ENCODE data around the gene TNNT3.

TNNT3 gene

DNA sequence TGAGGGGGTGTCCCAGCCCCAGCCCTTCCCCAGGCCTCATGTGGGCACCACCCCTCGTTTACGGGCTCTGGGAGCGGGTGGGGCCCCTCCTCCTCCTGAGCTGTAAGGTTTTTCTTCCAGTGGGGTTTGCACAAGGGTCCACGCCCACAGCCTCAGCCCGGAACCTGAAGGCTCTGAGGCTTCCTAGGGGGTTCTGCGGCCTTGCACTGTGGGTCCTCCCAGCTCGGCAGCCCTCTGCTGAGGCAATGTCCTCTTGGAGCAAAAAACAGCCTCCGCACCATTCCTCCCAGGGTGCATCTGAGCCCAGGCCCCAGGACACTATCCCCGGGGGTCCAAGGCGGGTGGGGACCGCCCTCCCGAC, 64.1 kb downstream of the TNNT3 start:
- Histone ChIP-seq H3K9ac (ENCODE audit: low read length) (no peak overlapping the region), H3K4me2 (ENCODE audit: low read depth, low read length) (no peak overlapping the region), H3K36me3 (replicated peaks; ENCODE audit: insufficient read depth, low read length) (no peaks in the 10 kb centered on the region), H3K9me3 (replicated peaks; ENCODE audit: insufficient read depth, low read length) (no peaks in the 10 kb centered on the region), H3F3A (ENCODE audit: insufficient read depth, low read length) (no peaks in the 10 kb centered on the region), H3K4me3 (ENCODE audit: low read length) (no peak overlapping the region), H3K4me1 (ENCODE audit: low read length) (no peaks in the 10 kb centered on the region), H3K27me3 (replicated peaks; ENCODE audit: insufficient read depth, low read length) (no peaks in the 10 kb centered on the region), H3K27ac (ENCODE audit: low read length) (no peak overlapping the region), H3K9me2 (replicated peaks; ENCODE audit: insufficient read depth, low read length) (no peaks in the 10 kb centered on the region), H3K79me2 (ENCODE audit: low read length) (no peaks in the 10 kb centered on the region), H4K20me1 (ENCODE audit: insufficient read depth, low read length) (no peaks in the 10 kb centered on the region), H2AFZ (ENCODE audit: low read length) (no peak overlapping the region)
- TF ChIP-seq EZH2phosphoT487 (IDR thresholded peaks at IDR 0.05; ENCODE audit: low read length) (no peak), EZH2 (optimal IDR thresholded peaks at IDR 0.05; ENCODE audit: low read depth, low read length) (no peak)
- DNase-seq, result no peak

DNA sequence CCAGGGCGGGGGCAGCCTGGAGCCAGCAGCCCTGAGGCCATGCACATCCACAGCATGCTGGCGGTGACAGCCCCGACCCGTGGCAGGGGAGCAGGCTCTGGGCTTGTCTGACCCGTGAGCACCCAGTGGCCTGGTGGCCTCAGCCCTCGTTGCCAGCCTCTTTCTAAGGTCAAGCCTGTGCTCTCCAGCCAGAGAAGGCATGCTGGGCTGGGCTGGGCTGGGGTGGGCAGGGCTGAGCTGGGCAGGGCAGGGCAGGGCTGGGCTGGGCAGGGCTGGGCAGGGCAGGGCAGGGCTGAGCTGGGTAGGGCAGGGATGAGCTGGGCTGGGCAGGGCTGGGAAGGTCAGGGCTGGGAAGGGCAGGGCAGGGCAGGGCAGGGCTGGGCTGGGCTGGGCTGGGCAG, 67.5 kb downstream of the TNNT3 start:
- no peaks in the 10 kb centered on the region for H3K36me3 ChIP-seq (replicated peaks; ENCODE audit: insufficient read depth, low read length)
- TF ChIP-seq EZH2 (optimal IDR thresholded peaks at IDR 0.05; ENCODE audit: low read depth, low read length) (no peak), EZH2phosphoT487 (IDR thresholded peaks at IDR 0.05; ENCODE audit: low read length) (no peak)
- TF ChIP-seq, protein P1, sequence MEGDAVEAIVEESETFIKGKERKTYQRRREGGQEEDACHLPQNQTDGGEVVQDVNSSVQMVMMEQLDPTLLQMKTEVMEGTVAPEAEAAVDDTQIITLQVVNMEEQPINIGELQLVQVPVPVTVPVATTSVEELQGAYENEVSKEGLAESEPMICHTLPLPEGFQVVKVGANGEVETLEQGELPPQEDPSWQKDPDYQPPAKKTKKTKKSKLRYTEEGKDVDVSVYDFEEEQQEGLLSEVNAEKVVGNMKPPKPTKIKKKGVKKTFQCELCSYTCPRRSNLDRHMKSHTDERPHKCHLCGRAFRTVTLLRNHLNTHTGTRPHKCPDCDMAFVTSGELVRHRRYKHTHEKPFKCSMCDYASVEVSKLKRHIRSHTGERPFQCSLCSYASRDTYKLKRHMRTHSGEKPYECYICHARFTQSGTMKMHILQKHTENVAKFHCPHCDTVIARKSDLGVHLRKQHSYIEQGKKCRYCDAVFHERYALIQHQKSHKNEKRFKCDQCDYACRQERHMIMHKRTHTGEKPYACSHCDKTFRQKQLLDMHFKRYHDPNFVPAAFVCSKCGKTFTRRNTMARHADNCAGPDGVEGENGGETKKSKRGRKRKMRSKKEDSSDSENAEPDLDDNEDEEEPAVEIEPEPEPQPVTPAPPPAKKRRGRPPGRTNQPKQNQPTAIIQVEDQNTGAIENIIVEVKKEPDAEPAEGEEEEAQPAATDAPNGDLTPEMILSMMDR (IDR thresholded peaks at IDR 0.05; ENCODE audit: low read length), result no peak
- no peaks in the 10 kb centered on the region for H3K9me3 ChIP-seq (replicated peaks; ENCODE audit: insufficient read depth, low read length)
- H3K79me2 ChIP-seq (ENCODE audit: low read length), result no peaks in the 10 kb centered on the region
- H4K20me1 ChIP-seq (ENCODE audit: insufficient read depth, low read length), result no peaks in the 10 kb centered on the region
- H3K9me2 ChIP-seq (replicated peaks; ENCODE audit: insufficient read depth, low read length), result no peaks in the 10 kb centered on the region
- no peaks in the 10 kb centered on the region for H3K4me1 ChIP-seq (ENCODE audit: low read length)
- H3K27me3 ChIP-seq (replicated peaks; ENCODE audit: insufficient read depth, low read length), result no peaks in the 10 kb centered on the region
- H3F3A ChIP-seq (ENCODE audit: insufficient read depth, low read length), result no peaks in the 10 kb centered on the region
- no peak overlapping the region for H3K4me3 ChIP-seq (ENCODE audit: low read length)
- H3K27ac ChIP-seq (ENCODE audit: low read length), result no peak overlapping the region
- H3K4me2 ChIP-seq (ENCODE audit: low read depth, low read length), result no peak overlapping the region
- no peak overlapping the region for H2AFZ ChIP-seq (ENCODE audit: low read length)
- DNase-seq, result no peak
- no peak overlapping the region for H3K9ac ChIP-seq (ENCODE audit: low read length)

DNA sequence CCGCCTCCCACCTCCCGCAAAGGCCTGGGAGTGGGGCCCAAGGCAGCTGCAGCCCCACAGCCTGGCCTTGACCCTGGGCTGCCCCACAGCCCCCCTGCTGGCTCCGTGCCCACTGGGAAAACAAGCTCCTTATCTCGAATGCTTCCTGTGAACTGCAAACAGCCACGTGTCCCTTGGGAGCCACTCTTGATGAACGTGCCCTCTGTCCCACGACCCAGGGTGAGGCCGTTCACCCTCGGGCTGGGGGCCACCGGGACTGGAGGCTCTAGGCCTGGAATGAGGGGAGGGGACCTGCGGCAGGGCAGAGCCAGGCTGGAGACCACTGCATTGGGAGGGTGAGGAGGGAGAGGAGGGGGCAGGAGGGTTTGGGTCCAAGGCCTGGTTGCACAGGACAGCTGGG, 68.7 kb downstream of the TNNT3 start:
- TF ChIP-seq, protein P1 (IDR thresholded peaks at IDR 0.05; ENCODE audit: low read length), result no peak
- TF ChIP-seq EZH2phosphoT487 (IDR thresholded peaks at IDR 0.05; ENCODE audit: low read length), result no peak
- no peak for TF ChIP-seq EZH2 (optimal IDR thresholded peaks at IDR 0.05; ENCODE audit: low read depth, low read length)
- Histone ChIP-seq H3K27ac (ENCODE audit: low read length) (no peak overlapping the region), H3K4me3 (ENCODE audit: low read length) (no peak overlapping the region), H3K79me2 (ENCODE audit: low read length) (no peaks in the 10 kb centered on the region), H3K9ac (ENCODE audit: low read length) (no peak overlapping the region), H2AFZ (ENCODE audit: low read length) (no peak overlapping the region), H3K27me3 (replicated peaks; ENCODE audit: insufficient read depth, low read length) (no peaks in the 10 kb centered on the region), H3K4me2 (ENCODE audit: low read depth, low read length) (no peak overlapping the region), H3K36me3 (replicated peaks; ENCODE audit: insufficient read depth, low read length) (no peaks in the 10 kb centered on the region), H3F3A (ENCODE audit: insufficient read depth, low read length) (no peaks in the 10 kb centered on the region), H3K4me1 (ENCODE audit: low read length) (no peaks in the 10 kb centered on the region), H3K9me3 (replicated peaks; ENCODE audit: insufficient read depth, low read length) (no peaks in the 10 kb centered on the region), H4K20me1 (ENCODE audit: insufficient read depth, low read length) (no peaks in the 10 kb centered on the region), H3K9me2 (replicated peaks; ENCODE audit: insufficient read depth, low read length) (no peaks in the 10 kb centered on the region)
- DNase-seq, result no peak
